Choroid plexus epithelial cell (primary cell): ENCODE measurements around the gene FAM53B.

Source experiments
- DNase-seq: peaks from one replicate; pipeline ENCODE4 v3.0.0-alpha.2; 2010; ENCODE audit warnings: low read depth
- H3K4me3 ChIP-seq: 2 replicates; pipeline ENCODE4 v1.5.1; 2011; ENCODE audit warnings: low read depth, mild to moderate bottlenecking, control low read depth, low read length, moderate library complexity
- CTCF ChIP-seq: conservative IDR thresholded peaks from 2 replicates; pipeline ENCODE4 v1.5.1; 2011; ENCODE audit warnings: low read depth, mild to moderate bottlenecking, control low read depth, inconsistent platforms, low read length, moderate library complexity

Gene FAM53B

GRCh38 chr10:124593431-124593985, 150.7 kb downstream of the FAM53B start:
- H3K4me3 ChIP-seq: no peak overlapping the region
- TF ChIP-seq CTCF: no peak
- no peak for DNase-seq

DNA sequence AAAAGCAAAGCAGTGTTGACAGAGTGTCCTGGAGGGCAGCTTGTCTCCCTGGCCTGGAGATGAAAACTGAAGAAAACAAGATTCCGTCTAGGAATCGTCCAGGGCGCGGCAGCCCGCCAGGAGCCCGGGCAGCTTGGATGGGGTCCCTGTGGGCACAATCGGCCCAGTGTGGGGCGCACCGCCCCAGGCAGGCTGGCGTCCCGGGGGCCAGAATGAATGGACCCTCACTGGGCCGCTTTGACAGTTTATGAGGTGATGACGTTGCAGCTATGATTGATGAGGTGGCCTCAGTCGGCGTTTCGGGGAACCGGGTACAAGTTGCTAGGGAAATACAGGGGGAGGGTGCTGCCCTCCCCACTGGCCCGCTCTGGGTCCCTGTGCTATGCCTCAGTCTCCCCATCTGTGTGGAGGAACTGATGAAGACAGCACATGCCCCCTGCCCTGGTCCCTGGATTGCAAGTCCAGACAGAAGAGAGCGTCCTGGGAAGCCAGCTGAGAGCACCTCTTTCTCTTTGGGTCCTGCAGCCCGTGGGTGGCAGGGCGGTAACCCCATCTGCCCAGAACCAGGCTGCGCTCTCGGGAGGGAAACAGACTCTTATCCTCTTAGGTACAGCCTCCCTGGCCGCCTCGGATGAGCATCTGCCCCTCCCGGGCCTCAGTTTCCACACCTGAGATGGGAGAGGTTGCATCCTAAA, 151.3 kb downstream of the FAM53B start:
- DNase-seq: no peak
- H3K4me3 ChIP-seq: no peak overlapping the region
- no peak for TF ChIP-seq CTCF

DNA sequence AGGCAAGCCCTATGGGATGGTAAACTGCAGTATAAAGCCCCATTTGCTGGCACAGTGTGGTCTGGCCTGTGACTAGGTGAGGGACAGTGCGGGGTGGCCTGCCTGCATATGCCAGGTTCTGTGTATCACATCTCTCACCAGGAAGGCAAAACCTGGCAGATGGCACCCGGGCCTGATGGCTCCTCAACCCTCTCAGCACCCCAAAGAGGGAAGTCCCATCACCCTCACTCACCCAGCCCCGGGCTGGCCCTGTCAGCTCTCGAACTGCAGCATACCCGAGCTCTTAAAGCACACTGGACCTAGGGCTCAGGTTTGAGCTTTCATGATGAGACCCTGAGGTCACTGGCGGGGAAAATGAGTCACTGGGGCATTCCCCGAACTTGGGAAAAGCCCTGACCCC, 152.1 kb downstream of the FAM53B start:
- DNase-seq: no peak
- no peak for TF ChIP-seq CTCF

DNA sequence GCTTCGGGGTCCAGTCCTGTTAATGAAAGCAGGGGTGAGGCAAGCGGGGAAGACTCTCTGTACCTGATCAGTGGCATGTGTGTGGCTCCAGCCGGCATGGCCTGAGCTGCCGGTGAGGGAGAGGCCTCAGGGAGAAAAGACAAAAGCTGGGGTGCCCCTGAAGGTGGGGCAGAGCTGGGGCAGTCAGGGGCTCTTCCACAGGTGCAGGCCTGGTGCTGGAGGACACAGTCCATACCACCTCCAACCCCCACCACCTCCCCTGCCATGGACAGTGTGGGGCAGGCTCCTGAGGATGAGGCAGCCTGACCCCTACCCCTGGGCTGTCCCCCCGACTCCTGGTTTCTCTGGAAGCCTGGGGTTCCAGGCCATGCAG, 153.1 kb downstream of the FAM53B start:
- no peak for TF ChIP-seq CTCF
- DNase-seq: no peak
- H3K4me3 ChIP-seq: no peak overlapping the region

More for the DNA sequence above, 152.1 kb downstream of the FAM53B start:
- H3K4me3 ChIP-seq: no peak overlapping the region

- DNase-seq: no peak
- no peak for TF ChIP-seq CTCF
Observed at GRCh38 chr10:124590216-124591122, 153.7 kb downstream of the FAM53B start.

GRCh38 chr10:124589491-124590041, 154.6 kb downstream of the FAM53B start:
- DNase-seq: no peak
- TF ChIP-seq CTCF: no peak
- H3K4me3 ChIP-seq: no peak overlapping the region

More at GRCh38 chr10:124590216-124591122, 153.7 kb downstream of the FAM53B start:
- no peak overlapping the region for H3K4me3 ChIP-seq
